Gastroesophageal sphincter (tissue), 3 donors: ENCODE data around the gene CDC42BPB.

ENCODE experiments used
- CTCF ChIP-seq, 4 experiments: fragments of 200-600 bp in 2 of 4; fragments of 450-650 bp in 2 of 4; sonication (generic) in 1 of 4; IDR thresholded peaks; one replicate each; pipeline ENCODE4 v1.5.1; 2017 to 2019; ENCODE audit warnings: antibody characterized with exemption in 4 of 4, mild to moderate bottlenecking in 2 of 4, moderate library complexity in 2 of 4
- EP300 ChIP-seq: sonication (generic); formaldehyde crosslinking; IDR thresholded peaks from one replicate; pipeline ENCODE4 v1.6.1; 2017; ENCODE audit warnings: antibody characterized with exemption, mild to moderate bottlenecking
- POLR2A ChIP-seq, 2 donors: fragments of 450-650 bp; IDR thresholded peaks; one replicate each; pipeline ENCODE4 v1.6.1; 2017; ENCODE audit warnings: antibody characterized with exemption in 2 of 2, mild to moderate bottlenecking in 2 of 2, moderate library complexity in 1 of 2
- POLR2AphosphoS5 ChIP-seq: sonication (generic); formaldehyde crosslinking; IDR thresholded peaks from one replicate; pipeline ENCODE4 v1.6.1; 2017; ENCODE audit warnings: antibody characterized with exemption

- no peak for TF ChIP-seq CTCF (IDR thresholded peaks at IDR 0.05)
- no peak for TF ChIP-seq POLR2A (IDR thresholded peaks at IDR 0.05)
- TF ChIP-seq POLR2AphosphoS5, result no peak
- no peak for TF ChIP-seq EP300
Measured at GRCh38 chr14:103105580-103106150, 48.3 kb upstream of the CDC42BPB start.
